ENCODE results near the gene NUDT4.

- no peak for TF ChIP-seq EZH2 (IDR thresholded peaks at IDR 0.05; ENCODE audit: low read length)
- TF ChIP-seq CTCF (optimal IDR thresholded peaks at IDR 0.05 in 1 of 3, IDR thresholded peaks at IDR 0.05 in 1 of 3, conservative IDR thresholded peaks at IDR 0.05 in 1 of 3; ENCODE audit: extremely low read depth in 1 of 3, insufficient read depth in 2 of 3, low read length in 3 of 3): no peak
These were observed 17.0 kb upstream of the NUDT4 start for GRCh38 chr12:93360688-93361087.

Data from keratinocyte (primary cell).